ENCODE results near the gene STAM.
A peak's percentile ranks its signal among the peaks of the same experiment; 100 is the strongest.
"Not testable (repeated sequence)": the region's sequence is repeated elsewhere in the genome, so short reads cannot be mapped to it uniquely, and the experiment has no call there.

STAM gene

DNA sequence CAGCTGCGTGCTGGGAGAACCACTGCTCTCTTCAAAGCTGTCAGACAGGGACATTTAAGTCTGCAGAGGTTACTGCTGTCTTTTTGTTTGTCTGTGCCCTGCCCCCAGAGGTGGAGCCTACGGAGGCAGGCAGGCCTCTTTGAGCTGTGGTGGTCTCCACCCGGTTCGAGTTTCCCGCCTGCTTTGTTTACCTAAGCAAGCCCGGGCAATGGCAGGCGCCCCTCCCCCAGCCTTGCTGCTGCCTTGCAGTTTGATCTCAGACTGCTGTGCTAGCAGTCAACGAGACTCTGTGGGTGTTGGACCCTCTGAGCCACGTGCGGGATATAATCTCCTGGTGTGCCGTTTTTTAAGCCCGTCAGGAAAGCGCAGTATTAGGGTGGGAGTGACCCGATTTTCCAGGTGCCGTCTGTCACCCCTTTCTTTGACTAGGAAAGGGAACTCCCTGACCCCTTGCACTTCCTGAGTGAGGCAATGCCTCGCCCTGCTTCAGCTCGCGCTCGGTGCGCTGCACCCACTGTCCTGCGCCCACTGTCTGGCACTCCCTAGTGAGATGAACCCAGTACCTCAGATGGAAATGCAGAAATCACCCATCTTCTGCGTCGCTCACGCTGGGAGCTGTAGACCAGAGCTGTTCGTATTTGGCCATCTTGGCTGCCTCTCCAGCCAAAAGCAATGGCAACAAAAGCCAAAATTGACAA is 78.5 kb downstream of the STAM start:
- not testable (repeated sequence) for DNase-seq (ENCODE audit: extremely low read depth in 1 of 2, low read depth in 1 of 2)

DNA sequence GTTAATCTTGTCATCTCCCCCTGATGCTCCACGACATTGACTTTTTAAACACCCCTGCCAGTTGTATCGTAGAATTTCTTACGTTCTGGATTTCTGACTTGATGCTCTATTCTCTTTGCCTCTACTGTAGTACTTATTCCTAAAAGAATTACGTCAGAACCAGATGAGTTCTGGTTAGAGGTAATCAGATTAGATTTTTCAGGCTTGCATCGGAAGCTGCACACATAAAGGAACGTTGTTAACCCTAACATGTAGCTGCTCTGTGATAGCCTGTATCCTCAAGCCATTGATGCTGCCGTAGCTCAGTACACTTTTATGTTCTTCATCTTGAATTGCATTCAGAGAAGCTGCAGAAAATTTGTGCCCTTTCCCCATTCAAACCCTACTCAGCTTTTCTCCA is 81.8 kb downstream of the STAM start:
- DNase-seq (ENCODE audit: extremely low read depth in 1 of 2, low read depth in 1 of 2): no peak

DNA sequence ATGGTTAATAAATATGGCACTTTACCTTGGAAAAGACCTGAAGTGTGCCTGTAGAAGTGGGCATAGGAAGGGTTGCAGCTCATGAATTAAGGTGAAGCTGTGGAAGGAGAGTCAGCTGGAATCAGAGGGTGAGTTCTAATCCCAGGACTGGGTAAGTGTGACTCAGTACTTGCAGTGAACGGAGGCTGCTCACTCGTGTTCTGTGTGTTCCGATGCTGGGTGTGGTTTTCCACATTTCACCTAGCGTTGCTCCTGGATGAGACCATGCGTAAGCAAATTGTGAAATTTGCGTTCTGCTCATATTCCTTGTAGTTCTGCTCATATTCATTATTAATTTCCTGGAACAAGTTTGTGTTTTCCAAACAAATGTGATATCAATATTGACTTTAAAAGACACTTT is 85.7 kb downstream of the STAM start:
- no peak for DNase-seq (ENCODE audit: extremely low read depth in 1 of 2, low read depth in 1 of 2)

- no peak for DNase-seq (ENCODE audit: extremely low read depth in 1 of 2, low read depth in 1 of 2)
Measured at GRCh38 chr10:17730667-17731066, 86.7 kb downstream of the STAM start.

- no peak for DNase-seq (ENCODE audit: extremely low read depth in 1 of 2, low read depth in 1 of 2)
Measured at GRCh38 chr10:17731331-17732020, 87.5 kb downstream of the STAM start.

DNA sequence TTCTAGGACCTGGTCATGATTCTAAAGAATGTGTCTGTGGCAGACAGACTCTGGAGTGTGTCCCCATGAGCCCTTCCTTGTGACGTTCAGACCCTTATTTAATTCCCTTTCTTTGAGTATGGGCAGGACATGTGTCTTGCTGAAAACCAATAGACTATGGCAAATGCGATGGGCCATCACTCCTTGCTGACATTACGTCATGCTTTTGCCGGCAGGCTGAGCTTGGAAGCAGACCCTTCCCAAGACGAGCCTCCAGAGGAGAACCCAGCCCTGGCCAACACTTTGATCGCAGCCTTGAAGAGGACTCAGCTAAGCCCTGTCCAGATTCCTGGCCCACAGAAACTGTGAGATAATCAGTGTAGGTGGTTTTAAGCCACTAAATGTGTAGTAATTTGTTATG is 89.7 kb downstream of the STAM start:
- no peak for DNase-seq (ENCODE audit: extremely low read depth in 1 of 2, low read depth in 1 of 2)

DNA sequence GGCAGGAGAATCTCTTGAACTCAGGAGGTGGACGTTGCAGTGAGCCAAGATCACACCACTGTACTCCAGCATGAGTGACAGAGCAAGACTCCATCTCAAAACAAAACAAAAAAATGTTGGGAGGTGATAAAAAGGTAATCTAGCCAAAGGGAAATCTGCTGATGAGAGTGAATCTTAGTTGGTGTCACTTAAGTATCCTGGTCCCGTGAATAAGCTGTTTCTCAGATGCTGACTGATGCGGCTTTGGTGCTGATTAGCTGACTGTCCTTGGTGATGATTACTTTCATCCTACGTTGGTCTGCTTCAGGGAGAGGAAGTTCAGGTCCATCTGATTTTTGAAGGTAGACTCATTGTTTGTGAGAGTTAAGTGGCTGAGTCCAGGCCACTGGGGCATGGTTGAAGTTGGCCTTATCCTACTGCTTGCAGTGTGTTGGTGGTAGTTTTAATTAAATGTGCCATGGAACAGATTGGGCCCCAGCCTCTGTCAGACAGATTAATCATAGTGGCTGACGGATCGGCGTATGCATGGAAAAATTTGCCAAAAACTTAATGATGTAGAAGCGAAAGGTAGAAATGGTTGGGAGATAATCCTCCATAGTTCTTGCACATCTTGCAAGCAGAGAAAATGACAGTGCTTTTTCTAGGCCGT is 90.6 kb downstream of the STAM start:
- DNase-seq (ENCODE audit: extremely low read depth in 1 of 2, low read depth in 1 of 2): no peak

- DNase-seq (ENCODE audit: extremely low read depth in 1 of 2, low read depth in 1 of 2): no peak
Measured at GRCh38 chr10:17735166-17735941, 91.4 kb downstream of the STAM start.

DNA sequence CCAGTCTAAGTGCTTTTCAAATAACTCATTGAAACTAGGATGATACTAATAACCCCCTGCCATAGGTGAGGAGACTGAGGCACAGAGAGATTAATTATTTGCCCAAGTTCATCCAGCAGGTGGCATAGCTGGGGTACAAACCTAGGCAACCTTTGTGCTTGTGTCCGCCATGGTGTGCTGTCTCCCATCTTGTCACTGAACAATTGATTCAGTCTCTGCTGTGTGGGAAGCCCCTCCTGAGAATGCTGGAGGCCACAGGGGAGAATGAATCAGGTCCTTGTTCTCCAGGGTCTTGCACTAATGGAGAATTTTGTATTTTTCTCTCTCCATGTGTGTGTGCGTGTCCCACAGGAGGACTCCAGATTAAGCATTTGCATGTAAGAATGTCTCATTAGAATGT is 92.3 kb downstream of the STAM start:
- no peak for DNase-seq (ENCODE audit: extremely low read depth in 1 of 2, low read depth in 1 of 2)

GRCh38 chr10:17737027-17737965 is 93.3 kb downstream of the STAM start:
- DNase-seq (ENCODE audit: extremely low read depth in 1 of 2, low read depth in 1 of 2): no peak

- no peak for DNase-seq (ENCODE audit: extremely low read depth in 1 of 2, low read depth in 1 of 2)
Measured at GRCh38 chr10:17740668-17741067, 96.7 kb downstream of the STAM start.

- peak; percentile 10 to 58 for DNase-seq (ENCODE audit: extremely low read depth in 1 of 2, low read depth in 1 of 2)
Measured at GRCh38 chr10:17742918-17743317, 99.0 kb downstream of the STAM start.

GRCh38 chr10:17743437-17743836 is 99.5 kb downstream of the STAM start:
- no peak for DNase-seq (ENCODE audit: extremely low read depth in 1 of 2, low read depth in 1 of 2)

- DNase-seq (ENCODE audit: extremely low read depth in 1 of 2, low read depth in 1 of 2): no peak
Measured at GRCh38 chr10:17744341-17744861, 100.5 kb downstream of the STAM start.

- DNase-seq (ENCODE audit: extremely low read depth in 1 of 2, low read depth in 1 of 2): no peak
Measured at GRCh38 chr10:17747883-17748550, 104.1 kb downstream of the STAM start.

- no peak for DNase-seq (ENCODE audit: extremely low read depth in 1 of 2, low read depth in 1 of 2)
Measured at GRCh38 chr10:17749890-17750289, 105.9 kb downstream of the STAM start.

DNA sequence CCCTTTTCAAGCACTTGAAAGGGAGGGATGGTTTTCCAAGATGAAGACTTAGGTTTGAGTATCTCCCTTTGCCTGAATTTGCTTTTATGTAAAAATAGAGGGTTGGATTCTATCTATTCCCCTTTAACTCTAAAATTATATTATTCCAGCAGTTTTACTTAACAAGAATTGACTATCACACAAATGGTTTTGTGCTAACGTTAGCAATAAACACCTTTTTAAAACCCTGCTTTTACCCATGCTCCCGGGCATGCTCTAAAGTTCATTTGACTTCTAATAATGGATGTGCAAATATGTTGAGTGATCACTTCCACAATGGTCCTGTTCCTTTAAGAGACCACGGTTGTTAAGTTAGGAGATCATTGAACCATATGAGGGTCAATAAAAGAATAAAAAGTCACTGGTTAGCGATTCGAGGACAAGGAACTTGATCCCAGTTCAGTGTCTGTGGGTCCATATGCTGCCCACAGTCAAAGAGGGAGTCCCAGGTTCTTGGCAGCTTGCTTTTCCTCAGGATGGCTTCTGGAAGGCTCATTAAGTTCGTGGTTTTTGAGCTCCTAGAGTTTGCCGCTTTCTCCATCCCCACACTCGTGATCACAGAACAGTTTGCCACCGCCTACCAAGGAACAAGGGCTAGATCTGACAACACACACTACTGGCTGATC is 108.0 kb downstream of the STAM start, which contains the start of gene TMEM236:
TMEM236 (plus strand) TSS at position 421 of the 665 bp plus-strand sequence; CDS start at position 516, 95 bp downstream.
- no peak for DNase-seq (ENCODE audit: extremely low read depth in 1 of 2, low read depth in 1 of 2)

- no peak for DNase-seq (ENCODE audit: extremely low read depth in 1 of 2, low read depth in 1 of 2)
Measured at GRCh38 chr10:17756557-17757217, 112.7 kb downstream of the STAM start.

Data from activated CD8-positive, alpha-beta memory T cell treated with anti-CD3 and anti-CD28 coated beads for 1 hour (primary cell).